A549 treated with GW870086 at 1 μM for 4 hours (cell line): Measurements from ENCODE around the gene TRMT6. TPM values are rescaled to one million over a fixed set of nuclear protein-coding genes. Genes with fewer than 3 reads are reported as not detected.

Experiments
- total RNA-seq: library from RNA; stranded (reverse); fragments of 200-300 nt; extraction: Qiagen RNA extraction; gene quantifications from 5 replicates; pipeline ENCODE4 v1.2.3, GENCODE V29; 2022; ENCODE audit warnings: low read depth

The TRMT6 gene, protein sequence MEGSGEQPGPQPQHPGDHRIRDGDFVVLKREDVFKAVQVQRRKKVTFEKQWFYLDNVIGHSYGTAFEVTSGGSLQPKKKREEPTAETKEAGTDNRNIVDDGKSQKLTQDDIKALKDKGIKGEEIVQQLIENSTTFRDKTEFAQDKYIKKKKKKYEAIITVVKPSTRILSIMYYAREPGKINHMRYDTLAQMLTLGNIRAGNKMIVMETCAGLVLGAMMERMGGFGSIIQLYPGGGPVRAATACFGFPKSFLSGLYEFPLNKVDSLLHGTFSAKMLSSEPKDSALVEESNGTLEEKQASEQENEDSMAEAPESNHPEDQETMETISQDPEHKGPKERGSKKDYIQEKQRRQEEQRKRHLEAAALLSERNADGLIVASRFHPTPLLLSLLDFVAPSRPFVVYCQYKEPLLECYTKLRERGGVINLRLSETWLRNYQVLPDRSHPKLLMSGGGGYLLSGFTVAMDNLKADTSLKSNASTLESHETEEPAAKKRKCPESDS
- 39.3 to 42.5 TPM (median 41.2 TPM) in 5 replicates for total RNA-seq

GRCh38 chr20:5950271-5951031 lies at the start of gene TRMT6, which contains the start of gene MCM8:
Gene TRMT6, minus strand, starts transcription at chr20:5950533. Its CDS starts 128 bp downstream, at chr20:5950405.
Gene MCM8, plus strand, starts transcription at chr20:5950652. Its CDS starts 1,364 bp downstream, at chr20:5952016.

Other genes with a start within 250 kb of the TRMT6 start
- 7.0 to 8.5 TPM (median 7.4 TPM) in 5 replicates for gene SHLD1, start 200.1 kb downstream of the TRMT6 start, total RNA-seq
- gene CHGB, start 39.0 kb downstream of the TRMT6 start, total RNA-seq: 2.5 to 3.3 TPM (median 3.0 TPM) in 5 replicates
- gene MCM8, start 119 bp upstream of the TRMT6 start, total RNA-seq: 17.5 to 23.1 TPM (median 20.9 TPM) in 5 replicates
- gene CRLS1, start 55.6 kb upstream of the TRMT6 start, total RNA-seq: 47.4 to 84.5 TPM (median 75.7 TPM) in 5 replicates
- gene LRRN4, start 103.5 kb upstream of the TRMT6 start, total RNA-seq: 0.05 to 0.06 TPM in 2 of 5 replicates, not detected in the others
- gene FERMT1, start 172.5 kb upstream of the TRMT6 start, total RNA-seq: 13.4 to 16.1 TPM (median 15.4 TPM) in 5 replicates